Esophagus squamous epithelium (tissue), 5 donors: ENCODE data around the gene RGS10. TPM values are rescaled to one million over a fixed set of nuclear protein-coding genes. Genes with fewer than 3 reads are reported as not detected.

Source experiments
- DNase-seq: peaks from one replicate; lab custom pipeline; 2025; lab: John Stamatoyannopoulos, UW
- H3K27ac ChIP-seq, 4 donors: fragments of 200-600 bp; sonication (generic); one replicate each; pipeline ENCODE4 v1.5.1; 2016 to 2019; ENCODE audit warnings: mild to moderate bottlenecking in 1 of 4
- H3K27me3 ChIP-seq, 4 donors: fragments of 200-600 bp; sonication (generic); 1 replicate in 3 of 4; 2 replicates in 1 of 4; pipeline versions ENCODE4 v1.5.1 to v1.6.0; 2017 to 2021; ENCODE audit warnings: antibody characterized with exemption in 1 of 4
- H3K36me3 ChIP-seq, 3 donors: fragments of 200-600 bp; sonication (generic); one replicate each; pipeline ENCODE4 v1.5.1; 2016 to 2019
- H3K4me1 ChIP-seq, 3 donors: fragments of 200-600 bp; sonication (generic); one replicate each; pipeline ENCODE4 v1.5.1; 2017 to 2019
- H3K4me3 ChIP-seq, 4 donors: fragments of 200-600 bp; sonication (generic); 1 replicate in 3 of 4; 2 replicates in 1 of 4; pipeline ENCODE4 v1.5.1; 2016 to 2019; ENCODE audit warnings: mild to moderate bottlenecking in 2 of 4, moderate library complexity in 1 of 4
- H3K9me3 ChIP-seq, 3 donors: fragments of 200-600 bp; sonication (generic); one replicate each; pipeline ENCODE4 v1.5.1; 2016 to 2019
- CTCF ChIP-seq, 6 experiments: fragments of 450-650 bp in 4 of 6; fragments of 200-600 bp in 2 of 6; sonication (generic) in 2 of 6; IDR thresholded peaks; one replicate each; pipeline ENCODE4 v1.5.1; 2016 to 2019; ENCODE audit warnings: antibody characterized with exemption in 6 of 6, mild to moderate bottlenecking in 4 of 6, moderate library complexity in 4 of 6
- POLR2A ChIP-seq, 4 donors: fragments of 450-650 bp; IDR thresholded peaks; one replicate each; pipeline ENCODE4 v1.6.1; 2017; ENCODE audit warnings: antibody characterized with exemption in 4 of 4, mild to moderate bottlenecking in 4 of 4, moderate library complexity in 3 of 4
- WGBS, 2 donors: methylation state at CpG; one replicate each; pipeline ENCODE4 v1.1.5; 2018; 5-methylcytosine and 5-hydroxymethylcytosine counted together
- intact Hi-C: fragments of 100-400 bp; cut with DNase I; formaldehyde crosslinking; loops from one replicate; pipeline ENCODE4 v1.15.0; 2022
- total RNA-seq, 4 donors: library from RNA; depleted of rRNA; stranded (reverse); fragments of >200 nt; gene quantifications; one replicate each; pipeline ENCODE4 v1.1.0, GENCODE V29; 2016
- donor health status: DM: yes; HTN: yes; CAD: no.

Gene RGS10
- total RNA-seq, 4 donors from 2014 or later: 25.5 to 55.8 (median 43.9) TPM

- no peak for TF ChIP-seq POLR2A (IDR thresholded peaks at IDR 0.05)
- no peak for TF ChIP-seq CTCF (IDR thresholded peaks at IDR 0.05)
- intact Hi-C loops: no loop called here
- H3K4me1 ChIP-seq: peaks cover 10 to 51% (median 11%) of the 10 kb centered on the region in 3 donors
- H3K4me3 ChIP-seq: no peak overlapping the region
- H3K27ac ChIP-seq: no peak overlapping the region
- H3K27me3 ChIP-seq: no peaks in the 10 kb centered on the region
- peaks cover 0 to 80% (median 3%) of the 10 kb centered on the region in 3 donors for H3K36me3 ChIP-seq
- WGBS, 2 donors: 90 to 94% methylated on average over 6 of the region's 6 CpGs
- no peak for DNase-seq
- H3K9me3 ChIP-seq: no peaks in the 10 kb centered on the region
Measured at GRCh38 chr10:119514819-119515218, 27.7 kb downstream of the RGS10 start.

- WGBS, 2 donors: 83 to 88% methylated on average over 7 to 13 of the region's 19 CpGs
- Histone ChIP-seq H3K36me3 (peaks cover 0 to 84% (median 3%) of the 10 kb centered on the region in 3 donors), H3K4me1 (peaks cover 9 to 47% (median 14%) of the 10 kb centered on the region in 3 donors), H3K27me3 (no peaks in the 10 kb centered on the region), H3K4me3 (no peak overlapping the region), H3K27ac (no peak overlapping the region), H3K9me3 (no peaks in the 10 kb centered on the region)
- intact Hi-C loops: no loop called here
- DNase-seq: no peak
- TF ChIP-seq POLR2A (IDR thresholded peaks at IDR 0.05): no peak
- no peak for TF ChIP-seq CTCF (IDR thresholded peaks at IDR 0.05)
Measured at GRCh38 chr10:119511828-119512515, 30.5 kb downstream of the RGS10 start.

GRCh38 chr10:119509909-119510451 is 32.5 kb downstream of the RGS10 start:
- H3K4me1 ChIP-seq: peaks cover 8 to 43% (median 14%) of the 10 kb centered on the region in 3 donors
- intact Hi-C loops: no loop called here
- H3K27ac ChIP-seq: peak overlapping the region in 1 of 4 donors; percentile 17
- no peaks in the 10 kb centered on the region for H3K9me3 ChIP-seq
- no peak for DNase-seq
- H3K4me3 ChIP-seq: no peak overlapping the region
- WGBS, 2 donors: 48 to 56% methylated on average over 10 of the region's 10 CpGs
- TF ChIP-seq POLR2A (IDR thresholded peaks at IDR 0.05) (no peak), CTCF (IDR thresholded peaks at IDR 0.05) (no peak)
- H3K27me3 ChIP-seq: no peaks in the 10 kb centered on the region
- H3K36me3 ChIP-seq: peaks cover 0 to 65% (median 3%) of the 10 kb centered on the region in 3 donors

- WGBS, 2 donors: 88 to 93% methylated on average over 5 of the region's 5 CpGs
- DNase-seq: no peak
- intact Hi-C loops: no loop called here
- Histone ChIP-seq H3K36me3 (peaks cover 0 to 60% (median 3%) of the 10 kb centered on the region in 3 donors), H3K27me3 (no peaks in the 10 kb centered on the region), H3K27ac (no peak overlapping the region), H3K4me1 (peaks cover 8 to 54% (median 14%) of the 10 kb centered on the region in 3 donors), H3K4me3 (no peak overlapping the region), H3K9me3 (no peaks in the 10 kb centered on the region)
- TF ChIP-seq CTCF (IDR thresholded peaks at IDR 0.05) (no peak), POLR2A (IDR thresholded peaks at IDR 0.05) (no peak)
Measured at GRCh38 chr10:119507115-119507514, 35.4 kb downstream of the RGS10 start.

GRCh38 chr10:119505588-119506315 is 36.8 kb downstream of the RGS10 start:
- Histone ChIP-seq H3K27me3 (no peaks in the 10 kb centered on the region), H3K4me3 (no peak overlapping the region), H3K36me3 (peaks cover 0 to 48% (median 0%) of the 10 kb centered on the region in 3 donors), H3K4me1 (peaks cover 10 to 47% (median 11%) of the 10 kb centered on the region in 3 donors), H3K9me3 (no peaks in the 10 kb centered on the region), H3K27ac (no peak overlapping the region)
- TF ChIP-seq CTCF (IDR thresholded peaks at IDR 0.05) (no peak), POLR2A (IDR thresholded peaks at IDR 0.05) (no peak)
- 80 to 83% methylated on average over 16 to 19 of the region's 21 CpGs for WGBS, 2 donors
- no peak for DNase-seq
- intact Hi-C loops: no loop called here
